HG03103 (cell line): Measurements from ENCODE around the gene SECISBP2.

Source experiments
- ATAC-seq: cut with Tn5 transposase; IDR thresholded peaks from one replicate; pipeline ENCODE4 v1.9.1; 2021; ENCODE audit warnings: low read depth; ENCODE audit not compliant: unreplicated experiment

The SECISBP2 gene

GRCh38 chr9:89345476-89345875, 27.2 kb downstream of the SECISBP2 start:
- ATAC-seq = no peak

- no peak for ATAC-seq
Measured at GRCh38 chr9:89346696-89347095, 28.4 kb downstream of the SECISBP2 start.

- ATAC-seq = no peak
Measured at GRCh38 chr9:89347651-89348050, 29.4 kb downstream of the SECISBP2 start.

- ATAC-seq = no peak
Measured at GRCh38 chr9:89349607-89350006, 31.3 kb downstream of the SECISBP2 start.

- ATAC-seq = no peak
Measured at GRCh38 chr9:89350988-89351557, 32.8 kb downstream of the SECISBP2 start.

GRCh38 chr9:89351584-89352300, 33.4 kb downstream of the SECISBP2 start:
- no peak for ATAC-seq

GRCh38 chr9:89352451-89352850, 34.2 kb downstream of the SECISBP2 start:
- ATAC-seq = no peak

- no peak for ATAC-seq
Measured at GRCh38 chr9:89352874-89353649, 34.8 kb downstream of the SECISBP2 start.

GRCh38 chr9:89353989-89354388, 35.7 kb downstream of the SECISBP2 start:
- no peak for ATAC-seq

GRCh38 chr9:89354471-89354870, 36.2 kb downstream of the SECISBP2 start:
- no peak for ATAC-seq

GRCh38 chr9:89356782-89357181, 38.5 kb downstream of the SECISBP2 start:
- ATAC-seq = no peak

GRCh38 chr9:89357331-89358197, 39.3 kb downstream of the SECISBP2 start:
- no peak for ATAC-seq

GRCh38 chr9:89358376-89358916, 40.1 kb downstream of the SECISBP2 start:
- ATAC-seq = no peak

GRCh38 chr9:89358985-89359384, 40.7 kb downstream of the SECISBP2 start:
- ATAC-seq = no peak

GRCh38 chr9:89359751-89360261, 41.5 kb downstream of the SECISBP2 start:
- ATAC-seq = no peak

GRCh38 chr9:89360465-89360864, 42.2 kb downstream of the SECISBP2 start:
- no peak for ATAC-seq

GRCh38 chr9:89361031-89361430, 42.7 kb downstream of the SECISBP2 start:
- ATAC-seq = no peak

- ATAC-seq = no peak
Measured at GRCh38 chr9:89361816-89362646, 43.7 kb downstream of the SECISBP2 start.

- no peak for ATAC-seq
Measured at GRCh38 chr9:89362647-89363310, 44.5 kb downstream of the SECISBP2 start.
